Neural progenitor cell (in vitro differentiated cells): Measurements from ENCODE around the gene ZMYND12.

ENCODE experiments used
- CTCF ChIP-seq: fragments of 200-600 bp; sonication (generic); IDR thresholded peaks from 2 replicates; pipeline ENCODE4 v1.5.1; 2017; ENCODE audit warnings: antibody characterized with exemption, mild to moderate bottlenecking
- EZH2 ChIP-seq: fragments of 200-600 bp; sonication (generic); IDR thresholded peaks from 2 replicates; pipeline ENCODE4 v1.6.1; 2017; ENCODE audit warnings: antibody characterized with exemption, mild to moderate bottlenecking, moderate library complexity
- EZH2phosphoT487 ChIP-seq: fragments of 200-600 bp; sonication (generic); IDR thresholded peaks from 2 replicates; pipeline ENCODE4 v1.6.1; 2017; ENCODE audit warnings: antibody characterized with exemption

- TF ChIP-seq CTCF = no peak
- no peak for TF ChIP-seq EZH2
- TF ChIP-seq EZH2phosphoT487 = no peak
Observed at GRCh38 chr1:42453386-42453785, 2.4 kb downstream of the ZMYND12 start.
